ENCODE measurements around the gene ZNF557. TPM values are rescaled to one million over a fixed set of nuclear protein-coding genes. Genes with fewer than 3 reads are reported as not detected.
"Not testable (repeated sequence)": the region's sequence is repeated elsewhere in the genome, so short reads cannot be mapped to it uniquely, and the experiment has no call there.

Gene ZNF557
- total RNA-seq, 2 experiments from 2014 or later: 4.7 to 5.6 TPM

GRCh38 chr19:7058576-7058975 is 10.9 kb upstream of the ZNF557 start, which contains the start of gene MBD3L3:
TSS of gene MBD3L3 (minus strand) at chr19:7058676. CDS start at chr19:7058605, 71 bp downstream.
- H3K27ac Mint-ChIP-seq; H3K36me3 Mint-ChIP-seq (ENCODE audit: low read depth); DNase-seq; H3K27me3 Mint-ChIP-seq (ENCODE audit: low read depth); intact Hi-C loops (cut with micrococcal nuclease); H3K4me1 Mint-ChIP-seq (ENCODE audit: low read depth); H3K9me3 Mint-ChIP-seq; CTCF ChIA-PET; H3K4me3 Mint-ChIP-seq: not testable (repeated sequence)

DNA sequence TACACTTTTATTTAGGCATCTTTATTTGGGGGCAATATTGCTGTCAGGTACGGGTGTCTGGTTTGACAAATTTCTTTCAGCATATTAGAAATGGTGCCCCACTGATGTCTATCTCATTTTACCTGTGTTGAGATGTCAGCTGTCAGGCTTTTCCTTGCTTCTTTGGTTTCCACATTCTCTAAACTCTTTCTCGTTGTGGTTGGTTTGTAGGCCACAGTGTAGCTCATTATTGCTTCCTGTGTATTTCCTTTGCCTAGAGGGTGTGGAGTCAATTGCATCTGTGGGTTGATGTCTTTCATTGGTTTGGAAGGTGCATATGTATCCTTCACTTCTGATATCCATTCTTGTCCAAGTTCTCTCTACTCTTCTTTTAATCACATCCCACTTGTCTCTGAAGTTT is 9.5 kb upstream of the ZNF557 start:
- DNase-seq; intact Hi-C loops (cut with micrococcal nuclease); H3K27ac Mint-ChIP-seq; H3K4me3 Mint-ChIP-seq; CTCF ChIA-PET; H3K36me3 Mint-ChIP-seq (ENCODE audit: low read depth); H3K4me1 Mint-ChIP-seq (ENCODE audit: low read depth); H3K9me3 Mint-ChIP-seq; H3K27me3 Mint-ChIP-seq (ENCODE audit: low read depth): not testable (repeated sequence)

DNA sequence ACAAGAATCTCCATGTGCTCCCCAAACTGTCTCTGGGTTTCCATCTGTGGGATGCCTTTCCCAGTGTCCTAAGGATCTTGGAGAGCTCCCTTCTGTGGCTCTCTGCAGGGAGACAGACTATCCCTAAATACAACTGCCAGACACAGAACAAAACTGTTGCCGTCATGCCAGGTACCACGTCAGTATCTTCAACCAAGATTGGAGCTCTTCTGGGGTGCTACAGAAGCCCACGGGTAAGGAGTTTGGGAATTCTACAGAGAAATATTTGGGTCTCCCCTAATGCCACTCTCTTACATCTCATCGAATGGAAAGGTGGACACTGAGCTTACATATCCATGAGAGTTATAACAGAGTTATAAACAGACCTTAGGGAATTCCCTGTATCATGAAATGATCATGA is 6.2 kb upstream of the ZNF557 start:
- H3K36me3 Mint-ChIP-seq (ENCODE audit: low read depth): no peaks in the 10 kb centered on the region
- intact Hi-C loops (cut with micrococcal nuclease): no loop called here
- no peaks in the 10 kb centered on the region for H3K27me3 Mint-ChIP-seq (ENCODE audit: low read depth)
- no peaks in the 10 kb centered on the region for H3K4me1 Mint-ChIP-seq (ENCODE audit: low read depth)
- no peak overlapping the region for H3K27ac Mint-ChIP-seq
- H3K9me3 Mint-ChIP-seq: no peaks in the 10 kb centered on the region
- DNase-seq: no peak
- CTCF ChIA-PET: interaction anchor here (0.6 kb wide), 1 partner anchor 292 kb away, joined by 3 read pairs; no protein-coding TSS in a partner anchor
- H3K4me3 Mint-ChIP-seq: no peak overlapping the region

DNA sequence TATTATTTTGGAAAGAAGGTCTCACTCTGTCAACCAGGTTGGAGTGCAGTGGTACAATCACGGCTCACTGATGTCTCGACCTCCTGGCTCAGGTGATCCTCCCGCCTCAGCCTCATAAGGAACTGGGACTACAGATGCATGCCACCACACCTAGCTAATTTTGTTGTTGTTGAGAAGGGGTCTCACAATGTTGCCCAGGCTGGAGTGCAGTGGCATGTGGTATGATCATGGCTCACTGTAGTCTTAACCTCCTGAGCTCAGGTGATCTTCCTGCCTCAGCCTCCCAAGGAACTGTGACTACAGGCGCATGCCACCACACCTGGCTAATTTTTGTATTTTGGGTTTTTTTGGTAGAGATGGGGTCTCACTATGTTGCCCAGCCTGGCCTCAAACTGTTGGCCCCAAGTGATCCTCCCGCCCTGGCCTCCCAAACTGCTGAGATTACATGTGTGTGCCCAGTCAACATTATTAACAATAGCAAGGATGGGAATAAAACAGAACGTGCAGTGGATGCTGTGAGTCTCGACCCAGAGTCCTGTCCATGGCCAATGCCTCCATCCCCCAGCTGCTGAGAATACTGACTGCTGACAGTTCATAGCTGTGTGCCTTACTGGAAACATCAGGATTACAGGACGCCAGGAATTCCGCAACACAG is 5.6 kb upstream of the ZNF557 start:
- CTCF ChIA-PET: interaction anchor here (0.6 to 0.7 kb wide), 2 partner anchors 38 to 291 kb away, joined by 3 read pairs; no protein-coding TSS in a partner anchor
- Mint-ChIP-seq H3K4me1 (ENCODE audit: low read depth) (peaks cover under 1% of the 10 kb centered on the region), H3K27ac (no peak overlapping the region), H3K4me3 (no peak overlapping the region), H3K9me3 (no peaks in the 10 kb centered on the region), H3K27me3 (ENCODE audit: low read depth) (no peaks in the 10 kb centered on the region), H3K36me3 (ENCODE audit: low read depth) (no peaks in the 10 kb centered on the region)
- intact Hi-C loops (cut with micrococcal nuclease): no loop called here
- DNase-seq: no peak

GRCh38 chr19:7067122-7067521 is 2.4 kb upstream of the ZNF557 start:
- H3K4me3 Mint-ChIP-seq; H3K27me3 Mint-ChIP-seq (ENCODE audit: low read depth); H3K9me3 Mint-ChIP-seq; intact Hi-C loops (cut with micrococcal nuclease); H3K36me3 Mint-ChIP-seq (ENCODE audit: low read depth); H3K27ac Mint-ChIP-seq: not testable (repeated sequence)
- CTCF ChIA-PET: interaction anchor here (0.6 kb wide), 1 partner anchor 124 kb away, joined by 3 read pairs; no protein-coding TSS in a partner anchor
- peaks cover 13% of the 10 kb centered on the region for H3K4me1 Mint-ChIP-seq (ENCODE audit: low read depth)
- peak; percentile 29 for DNase-seq

DNA sequence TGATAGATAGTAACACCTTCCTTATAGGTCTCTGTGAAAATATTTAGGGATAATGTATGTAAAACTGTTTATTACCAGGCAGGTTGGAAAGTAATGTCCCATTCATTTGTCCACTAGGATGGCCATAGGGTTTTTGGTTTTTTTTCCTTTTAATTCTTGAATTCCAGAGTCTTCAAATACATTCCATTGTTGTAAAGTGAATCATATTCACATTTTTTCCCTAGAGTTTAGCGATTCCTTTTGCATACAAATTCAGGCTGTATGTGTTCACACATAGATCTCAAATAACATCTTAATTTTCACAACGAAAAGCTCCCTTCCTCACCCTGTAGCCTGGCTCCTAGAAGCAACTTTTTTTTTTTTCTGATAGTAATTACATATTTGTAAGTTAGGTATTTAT is 1.8 kb upstream of the ZNF557 start:
- peaks cover 17% of the 10 kb centered on the region for H3K4me1 Mint-ChIP-seq (ENCODE audit: low read depth)

GRCh38 chr19:7068599-7068998 is 904 bp upstream of the ZNF557 start:
- CTCF ChIA-PET: interaction anchor here (0.6 to 1.3 kb wide), 4 partner anchors 34 to 612 kb away, joined by 3 to 4 read pairs (median 4); partner anchors contain the start of gene TRAPPC5
- peak overlapping the region; percentile 91 for H3K27ac Mint-ChIP-seq
- no peak for DNase-seq
- peak overlapping the region; percentile 91 for H3K4me3 Mint-ChIP-seq
- peaks cover 18% of the 10 kb centered on the region for H3K4me1 Mint-ChIP-seq (ENCODE audit: low read depth)
- H3K9me3 Mint-ChIP-seq: no peaks in the 10 kb centered on the region
- no peaks in the 10 kb centered on the region for H3K27me3 Mint-ChIP-seq (ENCODE audit: low read depth)
- H3K36me3 Mint-ChIP-seq (ENCODE audit: low read depth): peaks cover 18% of the 10 kb centered on the region
- intact Hi-C loops (cut with micrococcal nuclease): no loop called here

More for the DNA sequence above, 1.8 kb upstream of the ZNF557 start:
- DNase-seq: no peak
- no peaks in the 10 kb centered on the region for H3K9me3 Mint-ChIP-seq
- H3K36me3 Mint-ChIP-seq (ENCODE audit: low read depth): peaks cover 13% of the 10 kb centered on the region
- no peaks in the 10 kb centered on the region for H3K27me3 Mint-ChIP-seq (ENCODE audit: low read depth)
- no peak overlapping the region for H3K27ac Mint-ChIP-seq
- H3K4me3 Mint-ChIP-seq: no peak overlapping the region
- intact Hi-C loops (cut with micrococcal nuclease): no loop called here
- CTCF ChIA-PET: interaction anchor here (1.3 kb wide), 1 partner anchor 34 kb away, joined by 4 read pairs; no protein-coding TSS in a partner anchor

- H3K36me3 Mint-ChIP-seq (ENCODE audit: low read depth): peaks cover 28% of the 10 kb centered on the region
- intact Hi-C loops (cut with micrococcal nuclease): loop anchor here (1.0 kb wide), 1 partner anchor 29 kb away; no protein-coding TSS in a partner anchor
- DNase-seq: no peak
- peak overlapping the region; percentile 91 for H3K4me3 Mint-ChIP-seq
- H3K9me3 Mint-ChIP-seq: peaks cover 3% of the 10 kb centered on the region
- peak overlapping the region; percentile 91 for H3K27ac Mint-ChIP-seq
- H3K27me3 Mint-ChIP-seq (ENCODE audit: low read depth): no peaks in the 10 kb centered on the region
- peaks cover 18% of the 10 kb centered on the region for H3K4me1 Mint-ChIP-seq (ENCODE audit: low read depth)
- CTCF ChIA-PET: interaction anchor here (0.6 to 1.3 kb wide), 5 partner anchors 57 to 611 kb away, joined by 3 to 4 read pairs (median 3); partner anchors contain the start of gene TRAPPC5
These were observed 362 bp downstream of the ZNF557 start for GRCh38 chr19:7069904-7070226.

- Mint-ChIP-seq H3K4me1 (ENCODE audit: low read depth) (peaks cover 18% of the 10 kb centered on the region), H3K36me3 (ENCODE audit: low read depth) (peaks cover 54% of the 10 kb centered on the region), H3K27me3 (ENCODE audit: low read depth) (no peaks in the 10 kb centered on the region), H3K4me3 (peak overlapping the region; percentile 28), H3K27ac (no peak overlapping the region), H3K9me3 (peaks cover 22% of the 10 kb centered on the region)
- intact Hi-C loops (cut with micrococcal nuclease): no loop called here
- CTCF ChIA-PET: no interaction called here
- DNase-seq: no peak
These were observed 3.0 kb downstream of the ZNF557 start for GRCh38 chr19:7072541-7072940.

DNA sequence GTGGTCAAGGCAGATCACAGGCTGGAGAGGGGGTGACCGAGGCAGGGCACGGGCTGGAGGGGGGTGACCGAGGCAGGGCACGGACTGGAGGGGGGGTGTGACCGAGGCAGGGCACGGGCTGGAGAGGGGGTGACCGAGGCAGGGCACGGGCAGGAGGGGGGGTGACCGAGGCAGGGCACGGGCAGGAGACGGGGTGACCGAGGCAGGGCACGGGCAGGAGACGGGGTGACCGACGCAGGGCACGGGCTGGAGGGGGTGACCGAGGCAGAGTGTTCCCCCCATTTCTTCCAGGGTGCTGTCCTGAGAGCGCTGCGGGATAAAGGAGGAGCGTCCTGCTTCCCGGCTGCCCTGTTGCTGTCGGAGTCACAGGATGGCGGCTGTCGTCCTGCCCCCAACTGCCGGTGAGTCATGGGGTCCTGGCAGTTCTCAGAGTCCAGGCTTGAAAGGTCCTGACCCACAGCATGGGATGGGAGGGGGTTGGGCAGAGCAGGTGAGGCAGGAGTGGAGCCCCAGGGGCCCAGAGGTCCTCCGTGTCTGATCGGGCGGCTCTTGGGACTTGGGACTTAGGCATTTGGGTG is 5.3 kb downstream of the ZNF557 start:
- CTCF ChIA-PET: interaction anchor here (0.6 kb wide), 1 partner anchor 539 kb away, joined by 3 read pairs; no protein-coding TSS in a partner anchor
- Mint-ChIP-seq H3K27me3 (ENCODE audit: low read depth) (no peaks in the 10 kb centered on the region), H3K4me1 (ENCODE audit: low read depth) (peaks cover 19% of the 10 kb centered on the region), H3K36me3 (ENCODE audit: low read depth) (peaks cover 76% of the 10 kb centered on the region), H3K9me3 (peaks cover 40% of the 10 kb centered on the region), H3K27ac (no peak overlapping the region), H3K4me3 (no peak overlapping the region)
- no peak for DNase-seq
- intact Hi-C loops (cut with micrococcal nuclease): no loop called here

DNA sequence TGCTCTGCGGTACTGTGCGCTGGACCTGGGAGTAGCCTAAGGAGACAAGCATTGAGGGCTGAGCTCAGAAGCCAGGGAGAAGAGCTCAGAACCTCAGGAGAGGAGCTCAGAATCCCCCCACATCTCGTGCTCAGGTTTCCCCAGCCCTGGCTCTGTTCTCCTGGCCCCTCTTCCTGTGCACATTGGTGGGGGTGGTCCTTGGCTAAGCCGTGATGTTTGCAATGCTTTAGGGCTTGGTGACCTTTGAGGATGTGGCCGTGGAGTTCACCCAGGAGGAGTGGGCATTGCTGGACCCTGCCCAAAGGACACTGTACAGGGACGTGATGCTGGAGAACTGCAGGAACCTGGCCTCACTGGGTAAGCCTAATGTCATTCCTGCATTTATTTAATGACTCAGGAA is 6.6 kb downstream of the ZNF557 start:
- peaks cover 87% of the 10 kb centered on the region for H3K36me3 Mint-ChIP-seq (ENCODE audit: low read depth)
- no peak overlapping the region for H3K4me3 Mint-ChIP-seq
- H3K4me1 Mint-ChIP-seq (ENCODE audit: low read depth): peaks cover 9% of the 10 kb centered on the region
- intact Hi-C loops (cut with micrococcal nuclease): no loop called here
- peaks cover 51% of the 10 kb centered on the region for H3K9me3 Mint-ChIP-seq
- no peak overlapping the region for H3K27ac Mint-ChIP-seq
- DNase-seq: no peak
- no peaks in the 10 kb centered on the region for H3K27me3 Mint-ChIP-seq (ENCODE audit: low read depth)
- CTCF ChIA-PET: interaction anchor here (1.1 kb wide), 1 partner anchor 250 kb away, joined by 3 read pairs; no protein-coding TSS in a partner anchor

DNA sequence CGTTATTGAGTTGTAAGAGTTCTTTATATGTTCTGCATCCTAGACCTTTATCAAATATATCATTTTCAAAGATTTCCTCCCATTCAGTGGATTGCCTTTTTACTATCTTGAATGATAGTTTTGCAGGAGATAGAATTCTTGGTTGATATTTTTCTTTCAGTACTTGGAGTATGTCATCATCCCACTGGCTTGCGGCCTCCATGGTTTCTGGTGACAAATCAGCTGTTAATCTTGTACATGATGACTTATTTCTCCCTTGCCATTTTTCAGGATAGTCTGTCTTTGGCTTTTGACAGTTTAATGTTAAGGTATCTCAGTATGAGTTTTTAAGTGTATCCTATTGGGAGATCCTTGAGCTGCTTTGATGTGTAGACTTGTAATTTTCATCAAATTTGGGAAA is 8.5 kb downstream of the ZNF557 start:
- Mint-ChIP-seq H3K9me3 (peaks cover 69% of the 10 kb centered on the region), H3K27ac (no peak overlapping the region), H3K27me3 (ENCODE audit: low read depth) (no peaks in the 10 kb centered on the region), H3K4me1 (ENCODE audit: low read depth) (peaks cover 2% of the 10 kb centered on the region), H3K36me3 (ENCODE audit: low read depth) (peaks cover 93% of the 10 kb centered on the region), H3K4me3 (no peak overlapping the region)
- CTCF ChIA-PET: no interaction called here
- intact Hi-C loops (cut with micrococcal nuclease): no loop called here
- DNase-seq: no peak

Data from activated naive CD4-positive, alpha-beta T cell treated with anti-CD3 and anti-CD28 coated beads for 36 hours (primary cell).